CD4-positive, alpha-beta memory T cell (primary cell): ENCODE measurements around the gene CNOT1. TPM values are rescaled to one million over a fixed set of nuclear protein-coding genes. Genes with fewer than 3 reads are reported as not detected.

Experiments used
- CTCF ChIA-PET: fragments of 350-600 bp; sonication (Branson Sonifier 250); formaldehyde crosslinking; loops from one replicate; lab custom pipeline; 2021; ENCODE audit warnings: inconsistent platforms; ENCODE audit not compliant: partially characterized antibody; lab: Charles Lee
- POLR2A ChIA-PET: fragments of 350-600 bp; sonication (Branson Sonifier 250); formaldehyde crosslinking; loops from one replicate; lab custom pipeline; 2021; ENCODE audit not compliant: partially characterized antibody; lab: Charles Lee
- DNase-seq, 5 donors: peaks; one replicate each; pipeline versions ENCODE4 v3.0.0 to v3.0.0-alpha.2; 2020 to 2022; ENCODE audit warnings: mixed read lengths in 1 of 5
- H3K27ac ChIP-seq: one replicate; pipeline ENCODE4 v1.7.0; 2013; ENCODE audit warnings: low read depth, low read length
- H3K27me3 ChIP-seq: 2 replicates; pipeline ENCODE4 v1.7.0; 2013; ENCODE audit warnings: mild to moderate bottlenecking, low read length, moderate library complexity; ENCODE audit not compliant: insufficient read depth
- H3K36me3 ChIP-seq: 2 replicates; pipeline ENCODE4 v1.7.0; 2013; ENCODE audit warnings: mild to moderate bottlenecking, low read length, moderate library complexity; ENCODE audit not compliant: insufficient read depth
- H3K4me1 ChIP-seq: 2 replicates; pipeline ENCODE4 v1.7.0; 2013; ENCODE audit warnings: mild to moderate bottlenecking, low read length, moderate library complexity; ENCODE audit not compliant: insufficient read depth
- H3K4me3 ChIP-seq, 2 donors: one replicate each; pipeline ENCODE4 v1.7.0; 2013; ENCODE audit warnings: low read length in 2 of 2, mild to moderate bottlenecking in 1 of 2
- H3K9me3 ChIP-seq, 2 donors: one replicate each; pipeline ENCODE4 v1.7.0; 2013; ENCODE audit warnings: low read length in 2 of 2, control low read depth in 1 of 2; ENCODE audit not compliant: control insufficient read depth in 1 of 2
- H3K27ac Mint-ChIP-seq, 7 donors: one replicate each; pipeline ENCODE4 v1.8.0; 2020 to 2021; ENCODE audit warnings: mixed read lengths in 7 of 7, mild to moderate bottlenecking in 6 of 7, inconsistent platforms in 3 of 7, moderate library complexity in 3 of 7
- H3K27me3 Mint-ChIP-seq, 2 donors: one replicate each; pipeline ENCODE4 v1.8.0; 2020 to 2021; ENCODE audit warnings: mixed read lengths in 2 of 2
- H3K36me3 Mint-ChIP-seq, 2 donors: one replicate each; pipeline ENCODE4 v1.8.0; 2020 to 2021; ENCODE audit warnings: mixed read lengths in 2 of 2, inconsistent platforms in 1 of 2, mild to moderate bottlenecking in 1 of 2
- H3K4me1 Mint-ChIP-seq, 4 donors: one replicate each; pipeline ENCODE4 v1.8.0; 2020 to 2021; ENCODE audit warnings: mixed read lengths in 4 of 4, mild to moderate bottlenecking in 1 of 4
- H3K4me3 Mint-ChIP-seq, 8 donors: one replicate each; pipeline ENCODE4 v1.8.0; 2020 to 2021; ENCODE audit warnings: mixed read lengths in 8 of 8, mild to moderate bottlenecking in 7 of 8, moderate library complexity in 6 of 8, inconsistent platforms in 3 of 8
- H3K9me3 Mint-ChIP-seq, 8 donors: one replicate each; pipeline ENCODE4 v1.8.0; 2020 to 2021; ENCODE audit warnings: mixed read lengths in 8 of 8, mild to moderate bottlenecking in 5 of 8, inconsistent platforms in 3 of 8, moderate library complexity in 1 of 8
- intact Hi-C: fragments of 100-400 bp; cut with micrococcal nuclease; formaldehyde crosslinking; loops from one replicate; pipeline ENCODE4 v1.15.1; 2023
- polyA plus RNA-seq, 2 donors: library from polyadenylated mRNA; unstranded; fragments of 300-500 nt; fragmentation: Illumina TruSeq; gene quantifications; one replicate each; pipeline ENCODE4 v1.2.3, GENCODE V29; 2021
- total RNA-seq, 2 experiments: library from RNA; stranded (reverse); gene quantifications; one replicate each; pipeline ENCODE4 v1.2.3, GENCODE V29; 2021

Gene CNOT1
- total and polyA plus RNA-seq, 4 experiments from 2014 or later, result 74.9 to 262 (median 179) TPM

DNA sequence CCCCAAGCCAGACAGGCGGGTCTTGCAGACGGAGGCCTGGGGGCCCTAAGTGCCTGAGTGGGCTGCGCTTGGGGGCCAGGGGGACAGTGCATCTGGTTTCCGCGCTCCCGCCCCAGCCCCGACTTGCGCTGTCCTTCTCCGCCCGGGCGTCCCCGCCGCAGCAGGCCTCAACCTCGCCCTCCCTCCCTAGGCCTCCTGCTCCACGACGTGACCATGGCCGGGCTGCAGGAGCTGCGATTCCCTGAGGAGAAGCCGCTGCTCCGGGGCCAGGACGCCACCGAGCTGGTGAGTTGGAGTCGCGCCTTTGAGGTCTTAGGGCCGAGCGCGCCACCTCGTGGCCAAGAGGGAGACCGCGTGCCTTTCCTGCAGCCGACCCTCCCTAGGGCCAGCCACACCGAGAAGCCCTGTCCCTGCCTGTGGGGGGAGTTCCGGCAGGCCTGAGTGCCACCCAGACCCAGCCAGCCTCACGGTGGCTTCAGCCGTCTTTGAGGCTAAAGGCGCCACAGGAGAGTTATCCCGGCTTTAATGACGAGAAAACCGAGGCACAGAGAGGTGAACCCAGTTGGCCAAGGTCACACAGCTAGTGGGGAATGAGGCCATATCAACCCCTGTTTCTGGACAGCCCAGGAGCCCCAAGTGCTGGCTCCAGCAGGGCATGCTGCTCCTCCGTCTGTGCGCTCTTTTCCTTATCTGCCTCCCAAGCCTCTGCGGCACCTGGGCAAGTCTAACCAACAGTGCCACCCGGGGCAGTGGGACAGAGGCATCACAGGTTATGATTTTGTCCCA, 141.9 kb downstream of the CNOT1 start:
- H3K4me3 ChIP-seq, result no peak overlapping the region
- no peaks in the 10 kb centered on the region for H3K27me3 ChIP-seq
- no peaks in the 10 kb centered on the region for H3K36me3 ChIP-seq
- no peaks in the 10 kb centered on the region for H3K9me3 Mint-ChIP-seq
- intact Hi-C loops, result loop anchor here (1.0 to 5.0 kb wide), 2 partner anchors 151 to 730 kb away; no protein-coding TSS in a partner anchor
- H3K27ac Mint-ChIP-seq, result no peak overlapping the region
- DNase-seq, result peak; percentile 59 to 71 (median 62)
- no peaks in the 10 kb centered on the region for H3K4me1 ChIP-seq
- H3K4me3 Mint-ChIP-seq, result peak overlapping the region in 3 of 8 donors; percentile 20 to 39 (median 26)
- ChIA-PET POLR2A (interaction anchor here (1.0 kb wide), 1 partner anchor 151 kb away, joined by 9 read pairs; no protein-coding TSS in a partner anchor), CTCF (interaction anchor here (0.6 to 9.3 kb wide), 13 partner anchors 12 to 490 kb away, joined by 3 to 238 read pairs (median 4); partner anchors contain the start of gene NDRG4)
- no peak overlapping the region for H3K27ac ChIP-seq
- no peaks in the 10 kb centered on the region for H3K36me3 Mint-ChIP-seq
- no peaks in the 10 kb centered on the region for H3K9me3 ChIP-seq
- H3K4me1 Mint-ChIP-seq, result peaks cover 0 to 3% (median 0%) of the 10 kb centered on the region in 4 donors
- peaks cover 4 to 8% of the 10 kb centered on the region in 2 donors for H3K27me3 Mint-ChIP-seq

DNA sequence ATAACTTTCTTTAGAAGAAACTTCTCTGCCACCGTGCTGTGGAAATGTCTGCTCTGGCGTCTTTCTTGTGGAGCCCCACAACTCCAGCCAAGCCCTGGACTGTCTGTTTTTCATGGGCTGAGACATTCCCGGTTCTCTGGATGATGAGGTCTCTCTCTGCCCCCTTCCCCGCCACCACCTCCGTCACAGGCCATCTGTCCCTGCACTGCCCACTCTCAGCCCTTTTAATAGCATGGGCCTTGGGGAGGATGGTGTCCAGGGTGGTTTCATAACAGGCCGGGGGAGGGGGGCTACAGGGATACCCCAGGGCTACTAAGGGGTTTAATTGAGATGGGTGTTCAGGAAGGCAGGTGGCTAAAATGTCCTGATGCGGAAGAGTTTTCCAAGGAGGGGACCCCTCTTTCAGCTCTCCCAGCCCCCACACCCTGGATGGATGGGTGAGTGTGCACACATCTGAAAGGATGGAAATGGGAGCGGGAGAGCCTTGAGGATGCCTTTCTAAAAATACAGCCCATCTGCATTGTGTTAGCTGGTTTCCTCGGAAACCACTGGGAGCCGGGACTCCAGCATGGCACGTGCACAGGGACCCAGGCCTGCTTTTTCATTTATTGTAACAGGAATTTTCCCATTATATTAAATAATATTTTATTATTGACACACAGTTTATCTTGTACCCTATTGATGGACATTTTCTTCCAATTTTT, 144.3 kb downstream of the CNOT1 start:
- ChIA-PET CTCF (interaction anchor here (1.3 to 9.3 kb wide), 3 partner anchors 9 to 147 kb away, joined by 4 to 238 read pairs (median 10); no protein-coding TSS in a partner anchor), POLR2A (interaction anchor here (0.7 kb wide), 1 partner anchor 149 kb away, joined by 3 read pairs; no protein-coding TSS in a partner anchor)
- H3K27me3 ChIP-seq, result no peaks in the 10 kb centered on the region
- Mint-ChIP-seq H3K9me3 (no peaks in the 10 kb centered on the region), H3K4me3 (no peak overlapping the region), H3K4me1 (peaks cover 0 to 3% (median 0%) of the 10 kb centered on the region in 4 donors), H3K27me3 (peaks cover 8 to 9% of the 10 kb centered on the region in 2 donors), H3K36me3 (no peaks in the 10 kb centered on the region), H3K27ac (no peak overlapping the region)
- no peaks in the 10 kb centered on the region for H3K36me3 ChIP-seq
- no peak for DNase-seq
- no peaks in the 10 kb centered on the region for H3K9me3 ChIP-seq
- no peaks in the 10 kb centered on the region for H3K4me1 ChIP-seq
- no peak overlapping the region for H3K27ac ChIP-seq
- no peak overlapping the region for H3K4me3 ChIP-seq
- intact Hi-C loops, result loop anchor here (5.0 kb wide), 1 partner anchor 728 kb away; no protein-coding TSS in a partner anchor

- Mint-ChIP-seq H3K4me1 (no peaks in the 10 kb centered on the region), H3K27ac (no peak overlapping the region), H3K36me3 (no peaks in the 10 kb centered on the region), H3K9me3 (no peaks in the 10 kb centered on the region), H3K4me3 (no peak overlapping the region), H3K27me3 (peaks cover 4 to 12% of the 10 kb centered on the region in 2 donors)
- ChIA-PET CTCF (no interaction called here), POLR2A (no interaction called here)
- H3K4me3 ChIP-seq, result no peak overlapping the region
- H3K27ac ChIP-seq, result no peak overlapping the region
- no peaks in the 10 kb centered on the region for H3K4me1 ChIP-seq
- no peak for DNase-seq
- no peaks in the 10 kb centered on the region for H3K36me3 ChIP-seq
- no peaks in the 10 kb centered on the region for H3K9me3 ChIP-seq
- intact Hi-C loops, result no loop called here
- no peaks in the 10 kb centered on the region for H3K27me3 ChIP-seq
Observed at GRCh38 chr16:58481931-58482330, 147.7 kb downstream of the CNOT1 start.

GRCh38 chr16:58481226-58481869, 148.3 kb downstream of the CNOT1 start:
- DNase-seq, result no peak
- no peaks in the 10 kb centered on the region for H3K9me3 Mint-ChIP-seq
- POLR2A ChIA-PET, result no interaction called here
- no peak overlapping the region for H3K4me3 Mint-ChIP-seq
- Histone ChIP-seq H3K4me1 (no peaks in the 10 kb centered on the region), H3K27ac (no peak overlapping the region), H3K9me3 (no peaks in the 10 kb centered on the region), H3K36me3 (no peaks in the 10 kb centered on the region), H3K27me3 (no peaks in the 10 kb centered on the region), H3K4me3 (no peak overlapping the region)
- no peaks in the 10 kb centered on the region for H3K4me1 Mint-ChIP-seq
- H3K27ac Mint-ChIP-seq, result no peak overlapping the region
- CTCF ChIA-PET, result interaction anchor here (0.8 kb wide), 1 partner anchor 145 kb away, joined by 3 read pairs; no protein-coding TSS in a partner anchor
- intact Hi-C loops, result no loop called here
- peaks cover 3 to 12% of the 10 kb centered on the region in 2 donors for H3K27me3 Mint-ChIP-seq
- no peaks in the 10 kb centered on the region for H3K36me3 Mint-ChIP-seq

DNA sequence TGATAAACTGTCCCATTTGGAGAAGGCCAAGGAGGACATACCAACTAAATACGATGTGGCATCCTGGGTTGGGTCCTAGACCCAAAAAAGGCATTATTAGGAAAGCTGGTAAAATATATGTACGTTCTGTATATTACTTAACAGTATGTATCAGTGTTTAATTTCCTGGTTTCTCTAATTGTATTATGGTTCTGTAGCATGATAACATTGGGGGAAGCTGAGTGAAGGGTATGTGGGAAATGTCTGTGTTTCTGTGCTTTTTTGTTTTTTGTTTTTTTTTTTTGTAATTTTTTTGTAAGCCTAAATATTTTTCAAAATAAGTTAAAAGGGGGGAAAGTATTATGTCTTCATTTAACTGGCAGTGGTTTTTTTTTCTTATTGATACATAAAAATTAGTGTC, 151.2 kb downstream of the CNOT1 start:
- intact Hi-C loops, result no loop called here
- POLR2A ChIA-PET, result no interaction called here
- Mint-ChIP-seq H3K27me3 (peaks cover 8 to 23% of the 10 kb centered on the region in 2 donors), H3K4me1 (no peaks in the 10 kb centered on the region), H3K27ac (no peak overlapping the region), H3K4me3 (no peak overlapping the region), H3K36me3 (no peaks in the 10 kb centered on the region), H3K9me3 (no peaks in the 10 kb centered on the region)
- no peak for DNase-seq
- H3K4me3 ChIP-seq, result no peak overlapping the region
- no peaks in the 10 kb centered on the region for H3K36me3 ChIP-seq
- H3K27me3 ChIP-seq, result no peaks in the 10 kb centered on the region
- no peak overlapping the region for H3K27ac ChIP-seq
- CTCF ChIA-PET, result interaction anchor here (1.2 kb wide), 1 partner anchor 142 kb away, joined by 4 read pairs; no protein-coding TSS in a partner anchor
- H3K4me1 ChIP-seq, result no peaks in the 10 kb centered on the region
- no peaks in the 10 kb centered on the region for H3K9me3 ChIP-seq

- H3K4me1 Mint-ChIP-seq, result no peaks in the 10 kb centered on the region
- CTCF ChIA-PET, result no interaction called here
Observed at GRCh38 chr16:58476791-58477190, 152.8 kb downstream of the CNOT1 start.

More at GRCh38 chr16:58476791-58477190, 152.8 kb downstream of the CNOT1 start:
- Histone ChIP-seq H3K4me1 (no peaks in the 10 kb centered on the region), H3K4me3 (no peak overlapping the region), H3K27ac (no peak overlapping the region), H3K9me3 (no peaks in the 10 kb centered on the region), H3K36me3 (no peaks in the 10 kb centered on the region), H3K27me3 (no peaks in the 10 kb centered on the region)
- no peak overlapping the region for H3K4me3 Mint-ChIP-seq
- no peaks in the 10 kb centered on the region for H3K9me3 Mint-ChIP-seq
- peaks cover 8 to 25% of the 10 kb centered on the region in 2 donors for H3K27me3 Mint-ChIP-seq
- no peak overlapping the region for H3K27ac Mint-ChIP-seq
- POLR2A ChIA-PET, result no interaction called here
- intact Hi-C loops, result no loop called here
- DNase-seq, result no peak
- no peaks in the 10 kb centered on the region for H3K36me3 Mint-ChIP-seq
